Stimulated activated CD4-positive, alpha-beta T cell treated with anti-CD3 and anti-CD28 coated beads, Interleukin-1b, Interleukin-23, amount 100 ng/mL, for 4 hours (primary cell): ENCODE results near the gene TRMU.
"Not testable (repeated sequence)": the region's sequence is repeated elsewhere in the genome, so short reads cannot be mapped to it uniquely, and the experiment has no call there.

Experiments used
- DNase-seq, 2 donors: peaks; one replicate each; pipeline ENCODE4 v3.0.0-alpha.2; 2020; ENCODE audit warnings: low read depth in 2 of 2

The TRMU gene

DNA sequence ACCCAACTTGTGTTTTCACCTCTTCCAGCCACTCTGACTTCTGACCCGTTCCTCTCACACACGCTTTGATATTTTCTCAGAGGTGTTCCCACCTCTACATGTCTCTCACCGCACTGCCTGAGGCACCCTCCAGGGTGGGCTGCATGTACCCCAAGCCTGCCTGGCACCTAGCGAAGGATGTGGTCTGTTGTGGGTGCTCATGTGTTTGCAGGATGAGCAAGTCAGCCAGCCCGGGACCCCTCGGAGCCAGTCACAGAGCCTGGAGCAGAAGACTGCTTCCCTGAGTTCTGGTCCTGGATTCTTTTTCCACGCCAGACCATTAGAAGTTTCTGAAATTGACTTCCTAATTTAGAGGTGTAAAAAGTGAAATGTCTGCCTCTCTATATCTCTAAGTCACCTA lies 35.0 kb upstream of the TRMU start:
- DNase-seq, result no peak

DNA sequence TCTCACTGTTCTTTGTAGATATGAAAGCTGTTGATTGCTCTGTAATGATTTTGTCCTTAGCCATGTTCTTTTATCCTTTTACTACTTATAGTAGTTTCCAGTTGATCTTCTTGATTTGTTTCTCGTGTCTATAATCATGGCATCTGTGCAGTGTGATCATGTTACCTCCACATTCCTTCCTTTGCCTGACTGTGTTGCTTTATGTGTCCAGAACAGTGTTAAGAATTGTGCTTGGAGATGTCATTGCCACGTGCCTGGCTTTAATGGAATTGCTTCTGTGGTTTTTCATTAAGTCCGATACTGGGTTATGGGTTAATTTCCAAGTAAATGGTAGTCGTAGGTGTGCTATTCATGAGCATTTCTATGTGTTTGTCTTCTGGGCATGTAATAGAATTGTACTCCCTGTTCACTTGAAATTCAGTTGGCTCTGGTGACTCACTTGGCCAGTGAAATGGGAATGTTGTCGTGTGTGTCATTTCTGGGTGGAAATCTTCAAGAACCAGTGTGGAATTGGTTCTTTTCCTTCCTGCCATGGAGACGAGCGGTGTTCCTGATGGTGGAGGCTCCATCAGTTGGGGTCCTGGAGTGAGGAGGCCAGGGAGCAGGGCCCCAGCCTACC lies 32.1 kb upstream of the TRMU start:
- no peak for DNase-seq

DNA sequence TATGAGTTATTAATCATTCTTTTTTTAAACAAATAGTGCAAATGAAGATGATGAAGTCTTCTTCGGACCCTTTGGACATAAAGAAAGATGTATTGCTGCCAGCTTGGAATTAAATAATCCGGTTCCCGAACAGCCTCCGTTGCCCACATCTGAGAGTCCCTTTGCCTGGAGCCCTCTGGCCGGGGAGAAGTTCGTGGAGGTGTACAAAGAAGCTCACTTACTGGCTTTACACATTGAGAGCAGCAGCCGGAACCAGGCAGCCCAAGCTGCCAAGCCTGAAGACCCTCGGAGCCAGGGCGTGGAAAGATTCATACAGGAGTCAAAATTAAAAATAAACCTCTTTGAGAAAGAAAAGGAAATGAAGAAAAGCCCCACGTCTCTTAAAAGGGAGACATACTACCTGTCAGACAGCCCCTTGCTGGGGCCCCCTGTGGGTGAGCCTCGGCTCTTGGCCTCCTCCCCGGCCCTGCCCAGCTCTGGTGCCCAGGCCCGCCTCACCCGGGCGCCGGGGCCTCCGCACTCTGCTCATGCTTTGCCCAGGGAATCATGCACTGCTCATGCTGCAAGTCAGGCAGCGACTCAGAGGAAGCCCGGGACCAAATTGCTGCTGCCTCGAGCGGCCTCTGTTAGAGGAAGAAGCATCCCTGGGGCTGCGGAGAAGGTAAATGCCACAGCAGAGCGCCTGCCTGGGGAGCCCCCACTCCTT lies 27.1 kb upstream of the TRMU start:
- no peak for DNase-seq

DNA sequence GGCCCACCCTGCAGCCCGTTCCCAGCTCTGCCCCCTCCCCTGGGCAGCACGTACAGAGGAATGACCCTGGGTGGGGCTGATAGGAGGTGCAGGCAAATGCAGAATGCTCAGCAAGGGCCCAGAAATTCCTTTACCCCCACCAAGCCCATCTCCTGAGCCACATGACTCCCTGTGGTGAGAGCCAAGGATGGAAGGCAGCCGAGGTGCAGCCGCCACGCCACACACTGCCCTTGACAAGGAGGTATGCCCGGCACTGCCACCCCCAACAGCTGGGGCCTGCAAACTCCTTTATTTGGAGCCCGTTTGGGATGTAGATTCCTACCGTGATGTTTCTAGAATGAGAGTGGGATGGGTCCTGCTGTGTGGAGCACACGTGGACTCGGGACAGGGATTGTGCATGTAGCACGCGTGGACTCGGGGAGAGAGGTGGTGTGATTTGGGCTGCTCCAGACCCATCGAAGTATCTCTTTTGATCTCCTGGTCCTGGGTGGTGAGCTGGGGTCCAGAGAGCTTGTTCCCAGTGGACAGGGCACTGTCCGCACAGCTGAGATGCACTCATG lies 25.9 kb upstream of the TRMU start:
- DNase-seq, result no peak

DNA sequence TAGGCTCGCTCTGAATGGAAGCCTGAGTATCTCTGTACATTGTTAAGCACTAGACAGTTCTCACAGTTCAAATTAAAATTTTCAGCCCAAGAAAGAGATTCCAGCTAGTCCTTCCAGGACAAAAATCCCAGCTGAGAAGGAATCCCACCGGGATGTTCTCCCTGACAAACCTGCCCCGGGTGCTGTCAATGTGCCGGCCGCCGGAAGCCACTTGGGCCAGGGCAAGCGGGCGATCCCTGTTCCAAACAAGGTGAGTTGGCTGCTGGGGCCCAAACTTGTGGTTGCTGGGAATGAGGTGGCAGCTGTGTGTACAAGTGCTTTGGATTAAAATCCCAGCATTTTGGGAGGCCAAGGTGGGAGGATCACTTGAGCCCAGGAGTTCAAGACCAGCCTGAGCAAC lies 23.5 kb upstream of the TRMU start:
- no peak for DNase-seq

DNA sequence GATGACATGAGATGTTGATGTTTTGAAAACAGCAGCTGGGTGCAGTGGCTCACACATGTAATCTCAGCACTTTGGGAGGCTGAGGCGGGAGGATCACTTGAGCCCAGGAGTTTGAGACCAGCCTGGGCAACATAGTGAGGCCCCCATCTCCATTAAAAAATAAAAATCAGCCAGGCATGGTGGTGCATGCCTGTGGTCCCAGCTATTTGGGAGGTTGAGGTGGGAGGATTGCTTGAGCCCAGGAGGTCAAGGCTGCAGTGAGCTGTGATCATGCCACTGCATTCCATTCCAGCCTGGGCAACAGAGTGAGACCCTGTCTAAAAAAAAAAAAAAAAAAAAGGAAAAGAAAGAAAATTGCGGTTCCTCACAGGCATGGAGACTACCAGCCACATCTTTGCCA lies 22.7 kb upstream of the TRMU start:
- DNase-seq, result not testable (repeated sequence)

DNA sequence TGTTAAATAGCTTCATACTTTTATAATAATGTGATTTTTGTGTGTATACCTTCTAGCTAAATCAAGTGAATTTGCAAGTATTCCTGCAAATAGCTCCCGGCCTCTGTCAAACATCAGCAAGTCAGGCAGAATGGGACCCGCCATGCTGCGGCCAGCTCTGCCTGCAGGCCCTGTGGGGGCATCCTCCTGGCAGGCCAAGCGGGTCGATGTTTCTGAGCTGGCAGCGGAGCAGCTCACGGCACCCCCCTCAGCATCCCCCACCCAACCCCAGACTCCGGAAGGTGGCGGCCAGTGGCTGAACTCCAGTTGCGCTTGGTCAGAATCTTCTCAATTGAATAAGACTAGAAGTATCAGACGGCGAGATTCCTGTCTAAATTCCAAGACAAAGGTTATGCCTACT lies 19.5 kb upstream of the TRMU start:
- DNase-seq, result no peak

DNA sequence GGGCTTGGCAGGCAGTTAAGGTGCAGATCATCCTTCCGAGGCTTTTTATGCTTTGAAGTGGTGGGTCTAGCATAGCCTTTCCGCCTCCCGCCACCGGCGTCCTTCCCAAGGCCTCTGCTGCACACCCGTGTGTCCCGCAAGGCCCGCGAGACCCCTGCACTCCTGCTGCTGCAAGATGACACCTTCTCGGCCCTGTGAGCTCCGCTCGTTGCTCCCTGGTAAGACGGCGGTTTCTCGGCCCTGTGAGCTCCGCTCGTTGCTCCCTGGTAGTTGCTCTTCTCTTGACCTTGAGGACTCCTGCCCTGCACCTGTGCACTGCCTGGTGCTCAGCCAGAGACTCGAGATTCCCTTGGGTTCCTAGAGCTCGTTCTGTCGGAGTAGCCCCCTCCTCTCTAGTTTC lies 17.9 kb upstream of the TRMU start:
- no peak for DNase-seq

DNA sequence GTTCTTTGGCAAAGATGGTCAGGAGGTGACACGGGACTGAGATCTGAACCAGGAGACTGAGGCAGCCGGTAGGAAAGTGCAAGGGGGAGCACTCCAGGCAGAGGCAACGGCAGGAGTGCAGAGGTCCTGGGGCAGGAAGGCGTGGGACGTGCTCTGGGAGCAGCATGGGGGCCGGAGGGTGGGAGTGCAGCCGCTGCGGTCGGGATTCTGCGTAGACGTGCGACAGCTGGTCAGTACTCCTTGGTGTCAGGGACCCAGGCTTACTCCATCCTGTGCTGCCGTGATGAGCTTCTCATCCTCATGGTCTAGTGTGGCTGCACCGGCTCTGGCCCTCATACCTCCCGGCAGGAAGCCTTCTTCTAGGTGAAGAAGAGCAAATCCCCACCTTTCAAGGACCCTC lies 16.9 kb upstream of the TRMU start:
- DNase-seq, result no peak

DNA sequence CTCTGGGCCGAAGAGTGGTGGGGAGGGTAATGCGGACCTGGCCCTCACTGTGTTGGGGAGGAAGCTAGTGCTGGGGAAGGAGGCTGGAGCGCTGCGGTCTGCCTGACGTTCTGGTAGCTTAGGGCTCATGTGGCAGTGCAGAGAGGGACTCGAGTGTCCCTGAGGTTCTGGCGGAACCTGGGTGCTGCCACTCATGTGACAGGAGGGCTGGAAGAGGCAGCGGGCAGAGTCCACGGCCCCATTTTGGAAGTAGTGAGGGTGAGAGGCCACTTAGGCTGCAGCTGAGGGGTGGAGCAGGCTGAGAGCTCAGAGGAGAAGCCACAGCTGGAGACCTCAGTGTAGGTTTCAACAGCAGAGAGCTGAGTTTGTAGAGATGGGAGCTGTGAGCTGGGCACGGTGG lies 16.2 kb upstream of the TRMU start:
- DNase-seq, result no peak

DNA sequence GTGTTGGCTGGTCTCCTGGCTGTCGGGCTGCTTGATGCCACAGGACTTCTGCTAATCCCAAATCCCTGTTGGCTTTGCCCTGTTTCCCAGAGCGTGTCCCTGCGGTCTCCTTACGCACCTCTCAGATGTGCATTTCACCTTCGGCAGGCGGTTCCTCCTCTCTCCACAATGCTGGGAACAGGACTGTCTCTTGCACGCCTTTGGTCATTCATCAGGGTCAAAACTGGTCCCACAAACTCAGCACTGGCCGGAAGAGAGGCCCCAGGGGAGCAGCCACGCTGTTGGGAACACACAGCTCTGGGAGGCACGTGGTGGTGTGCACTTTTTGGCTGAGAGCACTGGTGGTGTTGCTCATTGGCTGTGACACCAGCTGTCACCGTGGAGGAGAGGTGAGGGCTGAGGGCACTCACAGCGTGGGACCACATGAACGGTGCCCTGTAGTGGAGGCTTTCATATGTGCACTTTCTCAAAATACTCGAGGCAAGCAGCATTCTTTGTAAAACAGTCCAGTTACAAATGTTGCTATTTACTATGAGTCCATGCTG lies 15.3 kb upstream of the TRMU start:
- DNase-seq, result no peak

DNA sequence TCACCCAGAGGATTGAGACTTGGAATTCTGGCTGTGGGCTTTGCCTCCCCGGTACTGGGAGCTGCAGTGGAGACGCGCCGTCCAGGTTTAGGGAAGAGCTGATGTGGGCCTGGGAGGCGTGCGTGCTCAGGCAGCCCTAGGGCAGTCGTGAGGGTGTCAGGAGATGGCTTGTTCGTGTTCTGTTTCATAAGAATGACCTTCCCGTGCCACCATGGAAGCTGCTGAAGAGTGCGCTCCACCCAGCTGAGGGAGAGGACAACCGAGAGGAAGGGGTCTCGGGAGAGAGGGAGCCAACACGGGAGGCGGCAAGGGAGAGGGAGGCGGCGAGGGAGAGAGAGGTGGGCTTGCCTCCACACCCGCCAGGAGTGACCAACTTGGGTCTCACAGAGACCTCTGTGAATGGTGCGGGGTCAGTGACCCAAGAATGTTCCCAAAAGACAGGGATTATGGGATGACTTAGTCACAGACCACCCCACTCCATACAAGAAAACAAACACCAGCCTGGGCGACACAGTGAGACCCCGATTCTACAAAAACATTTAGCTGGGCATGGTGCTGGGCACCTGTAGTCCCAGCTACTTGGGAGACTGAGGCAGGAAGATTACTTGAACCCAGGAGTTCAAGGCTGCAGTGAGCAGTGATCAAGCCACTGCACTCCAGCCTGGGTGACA lies 14.7 kb upstream of the TRMU start:
- no peak for DNase-seq

DNA sequence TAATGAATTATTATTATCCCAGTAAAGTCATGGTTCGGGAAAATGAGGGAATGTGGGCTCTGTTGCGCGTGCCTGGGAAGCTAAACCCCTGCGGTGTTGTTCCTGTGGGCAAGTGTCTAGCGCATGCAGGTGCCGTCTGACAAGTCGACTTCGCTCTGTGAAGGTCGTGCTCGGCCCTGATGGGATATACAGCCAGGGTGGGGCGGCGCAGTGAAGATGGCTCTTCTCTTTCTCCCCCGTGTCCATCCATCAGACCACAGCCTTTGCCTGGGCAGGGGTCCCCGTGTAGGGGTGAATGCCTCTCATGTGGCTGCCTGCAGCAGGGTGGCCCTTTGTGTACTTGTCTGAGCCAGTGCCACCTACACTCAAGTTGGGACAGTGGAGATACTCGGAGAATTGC lies 12.8 kb upstream of the TRMU start:
- no peak for DNase-seq

DNA sequence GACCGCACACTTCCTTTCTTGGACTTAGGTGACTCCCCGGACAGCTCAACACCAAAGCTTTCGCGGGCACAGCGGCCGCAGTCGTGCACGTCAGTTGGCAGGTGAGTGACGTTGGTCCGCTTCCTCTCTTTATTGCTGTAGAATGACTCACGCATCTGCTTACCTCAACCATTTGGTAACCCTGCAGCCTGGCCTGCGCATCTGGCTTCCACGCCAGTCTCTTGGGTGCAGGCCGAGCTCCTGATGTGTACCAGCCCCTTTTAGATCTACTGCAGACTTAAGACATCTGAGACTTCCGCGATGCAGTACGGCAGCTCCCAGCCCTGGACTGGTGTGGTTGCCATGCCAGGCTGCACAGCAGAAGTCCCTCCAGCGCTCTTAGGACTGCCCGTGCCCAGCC lies 12.4 kb upstream of the TRMU start:
- DNase-seq, result no peak

DNA sequence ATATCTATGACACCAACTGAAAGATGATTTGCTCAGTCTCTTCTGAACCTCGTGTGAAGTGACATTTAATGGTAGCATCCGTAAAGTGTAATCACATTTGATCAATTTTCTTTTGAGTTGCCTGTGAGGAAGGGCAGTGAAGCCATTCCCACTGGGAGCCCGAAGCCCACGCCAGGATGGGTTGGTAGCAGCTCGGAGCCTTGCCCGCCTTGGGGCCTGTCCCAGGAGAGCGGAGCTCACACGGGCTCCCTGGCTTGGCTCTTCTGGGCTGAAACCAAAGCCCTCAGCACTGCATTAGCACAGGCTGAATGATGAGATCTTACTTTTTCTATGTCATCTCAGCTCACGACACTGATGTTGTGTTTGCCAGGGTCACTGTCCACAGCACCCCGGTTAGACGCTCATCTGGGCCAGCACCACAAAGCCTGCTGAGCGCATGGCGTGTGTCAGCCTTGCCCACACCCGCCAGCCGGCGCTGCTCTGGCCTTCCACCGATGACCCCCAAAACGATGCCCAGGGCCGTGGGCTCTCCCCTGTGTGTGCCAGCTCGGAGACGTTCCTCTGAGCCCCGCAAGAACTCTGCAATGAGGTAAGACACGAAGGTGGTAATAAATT lies 9.3 kb upstream of the TRMU start:
- no peak for DNase-seq

DNA sequence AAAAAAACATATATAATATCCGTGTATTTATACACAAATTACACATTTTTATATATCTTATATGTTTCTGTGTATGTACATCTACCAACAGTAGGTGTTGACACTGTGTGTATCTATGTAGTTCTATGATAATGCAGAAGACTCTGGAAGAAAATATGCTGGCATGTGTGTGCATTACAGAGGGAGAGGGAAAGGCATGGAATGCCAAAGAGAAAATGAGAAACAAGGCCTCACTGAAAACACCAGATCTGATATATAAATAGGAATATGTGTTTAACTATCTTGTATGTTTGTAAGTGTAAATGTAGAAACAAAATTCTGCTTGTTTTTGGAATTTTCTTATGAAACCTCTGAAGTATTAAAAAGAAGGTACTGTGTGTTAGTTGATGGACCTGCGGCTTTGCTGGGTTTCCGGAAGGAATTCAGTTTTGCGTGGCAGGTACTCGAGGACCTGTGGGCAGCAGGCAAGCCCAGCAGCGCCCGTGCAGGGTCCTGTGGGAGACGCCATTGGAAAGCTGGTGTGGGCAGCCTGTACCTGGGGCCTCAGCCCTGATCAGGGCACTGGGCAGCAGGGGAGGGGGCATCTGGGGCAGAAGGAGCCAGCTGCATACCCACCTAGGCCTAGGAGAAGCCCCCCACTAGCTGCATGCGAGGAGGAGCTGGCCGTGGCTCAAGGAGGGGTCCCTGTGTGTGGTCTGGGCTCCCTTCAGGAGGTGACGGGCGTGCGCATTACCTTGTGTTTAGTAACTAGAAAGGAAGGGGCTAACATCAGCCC lies 7.6 kb upstream of the TRMU start:
- no peak for DNase-seq

DNA sequence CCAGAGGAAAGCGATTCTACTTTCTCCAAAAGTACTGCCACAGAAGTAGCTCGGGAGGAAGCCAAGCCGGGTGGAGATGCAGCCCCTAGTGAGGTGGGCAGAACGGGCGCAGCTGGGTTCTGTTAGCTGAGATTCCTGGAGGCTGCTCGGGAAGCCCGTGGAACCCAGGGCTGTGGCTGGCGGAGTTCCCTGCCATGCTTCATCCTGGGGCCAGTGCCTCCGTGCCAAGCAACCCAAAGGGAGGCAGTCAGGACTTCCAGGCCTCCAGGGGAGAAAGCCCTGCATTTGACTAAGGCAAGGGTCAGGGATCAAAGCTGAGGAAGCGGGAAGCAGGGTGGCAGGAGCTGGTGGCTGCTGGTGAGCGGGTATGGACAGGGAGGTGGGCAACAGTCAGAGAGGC lies 6.7 kb upstream of the TRMU start:
- no peak for DNase-seq

DNA sequence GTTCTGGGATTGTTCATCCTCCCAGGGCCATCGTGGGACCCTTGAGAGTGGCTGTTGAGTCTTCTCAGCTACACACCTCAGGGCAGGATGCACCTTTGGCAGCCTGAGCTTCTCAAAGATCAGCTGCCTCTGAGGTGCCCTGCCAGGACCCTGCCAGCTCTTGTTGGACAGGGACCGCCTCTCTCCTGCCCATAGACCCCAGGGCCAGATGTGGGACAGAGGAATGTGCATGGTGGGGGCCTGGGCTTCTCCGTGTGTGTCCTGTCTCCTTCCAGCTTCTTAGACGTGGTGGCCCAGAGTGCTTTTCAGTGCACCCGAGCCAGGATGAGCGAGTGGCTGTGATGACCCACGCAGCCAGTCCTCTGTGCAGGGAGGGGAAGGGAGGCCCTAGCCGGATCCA lies 5.9 kb upstream of the TRMU start:
- DNase-seq, result no peak

DNA sequence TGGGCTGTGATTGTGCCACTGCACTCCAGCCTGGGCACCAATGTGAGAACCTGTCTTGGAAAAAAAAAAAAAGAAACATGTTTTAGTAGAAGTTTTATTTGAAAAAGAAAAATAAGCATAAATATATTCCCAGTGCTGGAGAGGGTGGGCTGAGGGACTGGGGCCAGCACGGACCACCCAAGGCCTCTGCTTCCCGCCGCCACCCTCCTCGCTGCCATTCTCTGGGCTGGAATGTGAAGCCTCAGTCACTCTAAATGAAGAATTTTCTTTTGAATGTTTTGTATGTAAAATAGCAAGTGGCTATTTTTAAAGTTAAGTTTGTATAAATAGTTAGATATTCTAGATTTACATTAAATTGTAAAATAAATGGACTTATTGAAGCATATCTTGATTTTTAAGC lies 5.1 kb upstream of the TRMU start:
- DNase-seq, result no peak

DNA sequence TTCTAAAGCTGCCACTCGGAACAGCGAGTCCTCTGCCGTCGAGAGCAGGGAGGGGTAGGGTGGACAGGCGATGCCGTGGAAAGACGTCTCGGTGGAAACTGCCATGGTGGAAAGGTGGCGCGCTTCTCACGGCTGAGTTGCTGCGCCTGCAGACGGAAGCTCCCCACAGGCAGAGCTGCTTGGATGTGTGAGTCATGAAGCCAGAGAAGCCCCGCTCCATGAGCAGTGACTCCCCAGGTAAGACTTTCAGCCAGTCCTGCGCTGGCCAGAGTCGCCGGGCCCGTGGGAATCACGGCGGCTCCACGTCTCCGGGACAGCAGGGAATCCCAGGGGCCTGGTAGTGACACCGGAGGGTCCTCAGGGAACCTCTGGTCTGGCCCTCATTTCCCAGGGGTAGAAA lies 4.0 kb upstream of the TRMU start:
- no peak for DNase-seq
